Measurements from ENCODE around the gene NEURL1B.

The NEURL1B gene

GRCh38 chr5:172740428-172741205, 99.6 kb downstream of the NEURL1B start:
- no peak for DNase-seq
